SU-DHL-6 (cell line): ENCODE data around the gene BDNF.

ENCODE experiments used
- H2AFZ ChIP-seq: fragments of 200-600 bp; sonication (generic); 2 replicates; pipeline ENCODE4 v1.6.1; 2014; ENCODE audit warnings: low read depth, mild to moderate bottlenecking, moderate library complexity, mixed read lengths, antibody characterized with exemption, low read length; ENCODE audit not compliant: severe bottlenecking
- H3F3A ChIP-seq: fragments of 200-600 bp; shearing (Covaris generic); 2 replicates; pipeline ENCODE4 v1.6.0; 2016; ENCODE audit warnings: antibody characterized with exemption, mild to moderate bottlenecking; ENCODE audit not compliant: insufficient read depth
- H3K27ac ChIP-seq: fragments of 200-600 bp; sonication (generic); 2 replicates; pipeline ENCODE4 v1.5.1; 2016; ENCODE audit warnings: low read depth, mild to moderate bottlenecking, low read length, moderate library complexity, mixed read lengths
- H3K27me3 ChIP-seq: fragments of 200-600 bp; sonication (generic), shearing (Covaris generic); 2 replicates; pipeline ENCODE4 v1.6.0; 2014; ENCODE audit warnings: mild to moderate bottlenecking, low read length
- H3K36me3 ChIP-seq: fragments of 200-600 bp; sonication (generic); 2 replicates; pipeline ENCODE4 v1.6.1; 2014; ENCODE audit warnings: mild to moderate bottlenecking, low read length, mixed read lengths
- H3K4me2 ChIP-seq: fragments of 300-600, 200-600 bp; shearing (Covaris generic), sonication (generic); 2 replicates; pipeline ENCODE4 v1.6.0; 2014; ENCODE audit warnings: low read length, low read depth, mild to moderate bottlenecking; ENCODE audit not compliant: poor library complexity, severe bottlenecking
- H3K4me3 ChIP-seq: fragments of 200-600 bp; sonication (generic); 2 replicates; pipeline ENCODE4 v1.5.1; 2014; ENCODE audit warnings: antibody characterized with exemption, low read length, mild to moderate bottlenecking, mixed read lengths; ENCODE audit not compliant: insufficient read depth, poor library complexity, severe bottlenecking
- H3K79me2 ChIP-seq: fragments of 200-600 bp; sonication (generic); 2 replicates; pipeline ENCODE4 v1.6.1; 2014; ENCODE audit warnings: mild to moderate bottlenecking, low read length, moderate library complexity; ENCODE audit not compliant: insufficient read depth
- H3K9ac ChIP-seq: fragments of 200-600 bp; sonication (generic); 2 replicates; pipeline ENCODE4 v1.7.0; 2014; ENCODE audit warnings: mild to moderate bottlenecking, low read length
- H3K9me2 ChIP-seq: fragments of 200-600 bp; sonication (generic); replicated peaks from 2 replicates; pipeline ENCODE4 v1.6.1; 2014; ENCODE audit warnings: low read length; ENCODE audit not compliant: insufficient read depth
- H3K9me3 ChIP-seq: fragments of 200-600 bp; sonication (generic); 2 replicates; pipeline ENCODE4 v1.6.1; 2014; ENCODE audit warnings: low read length, mixed read lengths; ENCODE audit not compliant: insufficient read depth
- H4K20me1 ChIP-seq: fragments of 200-600 bp; sonication (generic); 2 replicates; pipeline ENCODE4 v1.6.1; 2014; ENCODE audit warnings: low read depth, mild to moderate bottlenecking, antibody characterized with exemption, low read length, moderate library complexity, mixed read lengths
- EZH2phosphoT487 ChIP-seq: fragments of 200-600 bp; sonication (generic), shearing (Covaris generic); conservative IDR thresholded peaks from 2 replicates; pipeline ENCODE4 v1.6.1; 2018; ENCODE audit warnings: mild to moderate bottlenecking, antibody characterized with exemption, low read length, moderate library complexity, mixed read lengths
- TF ChIP-seq, protein P1 (sequence below): fragments of 200-600 bp; sonication (generic); IDR thresholded peaks from one replicate; pipeline ENCODE4 v1.5.1; 2017; ENCODE audit warnings: antibody characterized with exemption, mild to moderate bottlenecking, low read length, moderate library complexity; ENCODE audit not compliant: insufficient read depth, poor library complexity, severe bottlenecking

Gene BDNF

GRCh38 chr11:27717801-27718229, 17.6 kb upstream of the BDNF start:
- Histone ChIP-seq H3K4me2 (no peak overlapping the region), H3K27ac (no peak overlapping the region), H3K9me2 (no peaks in the 10 kb centered on the region), H3K9ac (no peak overlapping the region), H3K4me3 (no peak overlapping the region), H3F3A (no peaks in the 10 kb centered on the region), H4K20me1 (no peaks in the 10 kb centered on the region), H3K79me2 (no peaks in the 10 kb centered on the region), H3K9me3 (no peaks in the 10 kb centered on the region), H2AFZ (no peak overlapping the region), H3K36me3 (no peaks in the 10 kb centered on the region), H3K27me3 (no peaks in the 10 kb centered on the region)
- TF ChIP-seq EZH2phosphoT487 = no peak
- TF ChIP-seq, protein P1, sequence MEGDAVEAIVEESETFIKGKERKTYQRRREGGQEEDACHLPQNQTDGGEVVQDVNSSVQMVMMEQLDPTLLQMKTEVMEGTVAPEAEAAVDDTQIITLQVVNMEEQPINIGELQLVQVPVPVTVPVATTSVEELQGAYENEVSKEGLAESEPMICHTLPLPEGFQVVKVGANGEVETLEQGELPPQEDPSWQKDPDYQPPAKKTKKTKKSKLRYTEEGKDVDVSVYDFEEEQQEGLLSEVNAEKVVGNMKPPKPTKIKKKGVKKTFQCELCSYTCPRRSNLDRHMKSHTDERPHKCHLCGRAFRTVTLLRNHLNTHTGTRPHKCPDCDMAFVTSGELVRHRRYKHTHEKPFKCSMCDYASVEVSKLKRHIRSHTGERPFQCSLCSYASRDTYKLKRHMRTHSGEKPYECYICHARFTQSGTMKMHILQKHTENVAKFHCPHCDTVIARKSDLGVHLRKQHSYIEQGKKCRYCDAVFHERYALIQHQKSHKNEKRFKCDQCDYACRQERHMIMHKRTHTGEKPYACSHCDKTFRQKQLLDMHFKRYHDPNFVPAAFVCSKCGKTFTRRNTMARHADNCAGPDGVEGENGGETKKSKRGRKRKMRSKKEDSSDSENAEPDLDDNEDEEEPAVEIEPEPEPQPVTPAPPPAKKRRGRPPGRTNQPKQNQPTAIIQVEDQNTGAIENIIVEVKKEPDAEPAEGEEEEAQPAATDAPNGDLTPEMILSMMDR = no peak

- H4K20me1 ChIP-seq = no peaks in the 10 kb centered on the region
- TF ChIP-seq, protein P1 = no peak
- no peak for TF ChIP-seq EZH2phosphoT487
- H3K27me3 ChIP-seq = no peaks in the 10 kb centered on the region
- no peaks in the 10 kb centered on the region for H3K36me3 ChIP-seq
- no peak overlapping the region for H3K9ac ChIP-seq
- H3K4me3 ChIP-seq = no peak overlapping the region
- no peak overlapping the region for H3K4me2 ChIP-seq
- no peaks in the 10 kb centered on the region for H3F3A ChIP-seq
- H3K79me2 ChIP-seq = no peaks in the 10 kb centered on the region
- H3K9me3 ChIP-seq = no peaks in the 10 kb centered on the region
- no peaks in the 10 kb centered on the region for H3K9me2 ChIP-seq
- no peak overlapping the region for H3K27ac ChIP-seq
- H2AFZ ChIP-seq = no peak overlapping the region
Observed at GRCh38 chr11:27717377-27717776, 17.1 kb upstream of the BDNF start.

DNA sequence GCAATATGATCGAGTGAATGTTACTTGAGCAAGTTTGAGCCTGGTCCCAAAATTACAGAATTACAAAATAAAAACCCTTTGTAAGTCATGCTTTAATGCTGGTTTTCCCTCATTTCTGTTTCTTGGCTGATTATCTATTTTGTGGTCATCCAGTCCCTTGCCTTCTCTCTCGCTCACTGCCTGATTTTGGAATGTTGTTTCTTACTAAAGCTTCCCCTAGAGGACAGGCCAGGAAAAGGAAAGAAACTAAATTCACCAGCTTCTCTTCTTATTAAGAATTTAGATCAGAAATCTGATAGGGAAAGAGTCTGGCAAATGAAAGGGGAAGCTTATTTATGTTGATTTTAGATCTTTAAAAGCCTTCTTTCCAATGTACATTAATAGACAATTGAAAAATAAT, 16.6 kb upstream of the BDNF start:
- Histone ChIP-seq H3K79me2 (no peaks in the 10 kb centered on the region), H3K36me3 (no peaks in the 10 kb centered on the region), H3F3A (no peaks in the 10 kb centered on the region), H2AFZ (no peak overlapping the region), H3K9me3 (no peaks in the 10 kb centered on the region), H3K27me3 (no peaks in the 10 kb centered on the region), H3K9me2 (no peaks in the 10 kb centered on the region), H3K4me2 (no peak overlapping the region), H4K20me1 (no peaks in the 10 kb centered on the region), H3K9ac (no peak overlapping the region), H3K4me3 (no peak overlapping the region), H3K27ac (no peak overlapping the region)
- TF ChIP-seq, protein P1 = no peak
- no peak for TF ChIP-seq EZH2phosphoT487
